ENCODE measurements around the gene EIF3K.

DNA sequence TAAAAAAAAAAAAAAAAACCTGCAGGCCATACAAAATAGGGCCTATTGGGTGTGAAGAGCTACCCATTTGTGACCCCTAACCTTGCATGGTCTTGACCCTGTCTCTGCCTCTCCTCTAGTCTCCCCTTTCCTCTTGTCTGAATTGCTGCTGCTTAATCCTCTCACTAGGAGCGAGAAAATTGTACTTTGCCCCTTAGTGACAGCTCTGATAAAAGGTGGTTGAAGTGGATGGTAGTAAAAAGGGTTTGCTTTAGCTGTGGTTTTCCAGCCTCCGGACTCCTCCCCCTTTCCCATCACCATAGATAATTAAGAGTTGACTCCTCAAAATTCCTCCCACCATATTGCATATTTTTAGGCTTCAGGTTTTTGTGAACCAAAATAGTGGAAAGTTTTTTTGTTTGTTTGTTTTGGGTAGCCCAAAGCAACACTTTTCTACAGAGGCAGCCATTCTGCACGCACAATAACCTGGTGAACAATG, 52.0 kb downstream of the EIF3K start:
- TF ChIP-seq EZH2 (IDR thresholded peaks at IDR 0.05) (no peak), POLR2AphosphoS5 (IDR thresholded peaks at IDR 0.05; ENCODE audit: borderline replicate concordance, low read depth, low read length) (no peak)

Data from SK-N-MC (cell line).